Gastrocnemius medialis (tissue), 4 donors: Measurements from ENCODE around the gene MACROD2.

Experiments
- POLR2A ChIP-seq, 2 donors: fragments of 450-650 bp; IDR thresholded peaks; one replicate each; pipeline ENCODE4 v1.6.1; 2017; ENCODE audit warnings: antibody characterized with exemption in 2 of 2, mild to moderate bottlenecking in 2 of 2, moderate library complexity in 2 of 2
- TF ChIP-seq, protein P1 (sequence below), 5 experiments: fragments of 450-650 bp in 3 of 5; fragments of 200-600 bp in 2 of 5; sonication (generic) in 2 of 5; IDR thresholded peaks in 4 of 5; conservative IDR thresholded peaks in 1 of 5; 1 replicate in 4 of 5; 2 replicates in 1 of 5; pipeline ENCODE4 v1.5.1; 2016 to 2019; ENCODE audit warnings: antibody characterized with exemption in 5 of 5, mild to moderate bottlenecking in 3 of 5, moderate library complexity in 3 of 5

DNA sequence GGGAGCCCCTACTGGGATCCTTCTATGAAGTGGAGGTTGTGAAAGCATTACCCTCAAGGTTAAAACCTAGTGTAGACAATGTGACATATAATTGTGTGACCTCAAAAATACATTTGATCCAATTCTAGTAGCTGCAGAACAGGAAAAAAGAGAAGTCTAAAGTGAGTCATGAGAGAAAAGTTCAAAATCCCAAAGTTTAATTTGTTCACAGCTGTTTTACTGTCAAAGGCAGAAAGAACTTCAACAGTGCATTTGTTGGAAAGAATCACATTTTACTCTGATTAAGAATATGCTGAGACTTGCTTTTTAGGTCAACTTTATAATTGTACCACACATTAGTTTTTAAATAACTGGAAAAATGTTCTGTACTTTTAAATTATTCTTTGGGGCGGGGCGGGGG, 1369.5 kb downstream of the MACROD2 start:
- TF ChIP-seq, protein P1, sequence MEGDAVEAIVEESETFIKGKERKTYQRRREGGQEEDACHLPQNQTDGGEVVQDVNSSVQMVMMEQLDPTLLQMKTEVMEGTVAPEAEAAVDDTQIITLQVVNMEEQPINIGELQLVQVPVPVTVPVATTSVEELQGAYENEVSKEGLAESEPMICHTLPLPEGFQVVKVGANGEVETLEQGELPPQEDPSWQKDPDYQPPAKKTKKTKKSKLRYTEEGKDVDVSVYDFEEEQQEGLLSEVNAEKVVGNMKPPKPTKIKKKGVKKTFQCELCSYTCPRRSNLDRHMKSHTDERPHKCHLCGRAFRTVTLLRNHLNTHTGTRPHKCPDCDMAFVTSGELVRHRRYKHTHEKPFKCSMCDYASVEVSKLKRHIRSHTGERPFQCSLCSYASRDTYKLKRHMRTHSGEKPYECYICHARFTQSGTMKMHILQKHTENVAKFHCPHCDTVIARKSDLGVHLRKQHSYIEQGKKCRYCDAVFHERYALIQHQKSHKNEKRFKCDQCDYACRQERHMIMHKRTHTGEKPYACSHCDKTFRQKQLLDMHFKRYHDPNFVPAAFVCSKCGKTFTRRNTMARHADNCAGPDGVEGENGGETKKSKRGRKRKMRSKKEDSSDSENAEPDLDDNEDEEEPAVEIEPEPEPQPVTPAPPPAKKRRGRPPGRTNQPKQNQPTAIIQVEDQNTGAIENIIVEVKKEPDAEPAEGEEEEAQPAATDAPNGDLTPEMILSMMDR (IDR thresholded peaks at IDR 0.05 in 4 of 5, conservative IDR thresholded peaks at IDR 0.05 in 1 of 5): no peak
- TF ChIP-seq POLR2A (IDR thresholded peaks at IDR 0.05): no peak
